Activated CD4-positive, alpha-beta memory T cell treated with anti-CD3 and anti-CD28 coated beads, Interleukin-2, amount 10 ng/mL, durations not matched to agents 7 days and 5 days (primary cell): ENCODE data around the gene ATP5MK. TPM values are rescaled to one million over a fixed set of nuclear protein-coding genes. Genes with fewer than 3 reads are reported as not detected.
"Not testable (repeated sequence)": the region's sequence is repeated elsewhere in the genome, so short reads cannot be mapped to it uniquely, and the experiment has no call there.

Experiments used
- CTCF ChIA-PET: fragments of 350-600 bp; sonication (Branson Sonifier 250); formaldehyde crosslinking; loops from one replicate; lab custom pipeline; 2021; ENCODE audit warnings: antibody characterized with exemption, inconsistent platforms; lab: Charles Lee
- POLR2A ChIA-PET: fragments of 350-600 bp; sonication (Branson Sonifier 250); formaldehyde crosslinking; loops from one replicate; lab custom pipeline; 2021; ENCODE audit warnings: antibody characterized with exemption; lab: Charles Lee
- DNase-seq: peaks from one replicate; pipeline ENCODE4 v3.0.0-alpha.2; 2020
- H3K27ac Mint-ChIP-seq: one replicate; pipeline ENCODE4 v1.8.0; 2021; ENCODE audit warnings: mild to moderate bottlenecking, mixed read lengths
- H3K27me3 Mint-ChIP-seq: one replicate; pipeline ENCODE4 v1.8.0; 2021; ENCODE audit warnings: mixed read lengths
- H3K36me3 Mint-ChIP-seq: one replicate; pipeline ENCODE4 v1.8.0; 2021; ENCODE audit warnings: low read depth, mixed read lengths
- H3K4me1 Mint-ChIP-seq: one replicate; pipeline ENCODE4 v1.8.0; 2021; ENCODE audit warnings: mixed read lengths
- H3K4me3 Mint-ChIP-seq: one replicate; pipeline ENCODE4 v1.8.0; 2021; ENCODE audit warnings: mild to moderate bottlenecking, mixed read lengths
- H3K9me3 Mint-ChIP-seq: one replicate; pipeline ENCODE4 v1.8.0; 2021; ENCODE audit warnings: mixed read lengths
- total RNA-seq, 2 experiments: library from RNA; stranded (reverse); gene quantifications; one replicate each; pipeline ENCODE4 v1.2.3, GENCODE V29; 2021

ATP5MK gene
- total RNA-seq, 2 experiments from 2014 or later: 299 to 315 TPM

DNA sequence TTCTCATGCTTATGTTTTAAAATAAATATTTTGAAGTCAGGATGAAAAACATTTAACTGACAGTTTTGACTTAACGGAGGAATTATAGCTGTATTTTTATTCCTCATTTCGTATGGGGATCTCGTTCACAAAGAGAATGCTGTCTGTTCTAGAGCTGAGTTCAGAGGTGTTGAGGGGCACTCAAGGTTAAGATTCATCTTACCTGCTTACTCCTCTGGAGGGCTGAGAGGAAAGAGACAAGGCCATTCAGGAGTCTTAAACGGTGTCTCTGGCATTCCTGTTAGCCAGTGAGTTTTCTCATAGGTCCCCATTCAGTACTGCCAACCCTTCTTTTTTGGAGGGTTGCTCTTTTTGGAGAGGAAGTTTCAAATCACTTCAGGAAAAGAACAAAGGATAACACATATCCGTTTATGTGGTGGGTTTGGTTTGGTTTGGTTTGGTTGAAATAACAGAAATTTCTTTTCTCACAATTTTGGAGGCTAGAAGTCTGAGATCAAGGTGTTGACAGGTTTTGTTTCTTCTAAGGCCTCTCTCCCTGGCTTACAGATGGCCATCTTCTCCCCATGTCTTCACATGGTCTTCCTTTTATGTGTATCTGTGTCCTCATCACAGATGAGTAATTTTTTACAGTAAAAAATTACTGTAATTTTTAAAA lies 32.8 kb upstream of the ATP5MK start:
- Mint-ChIP-seq H3K4me3 (no peak overlapping the region), H3K36me3 (peaks cover 70% of the 10 kb centered on the region), H3K9me3 (no peaks in the 10 kb centered on the region), H3K4me1 (peaks cover 64% of the 10 kb centered on the region), H3K27me3 (no peaks in the 10 kb centered on the region), H3K27ac (peak overlapping the region; percentile 89)
- DNase-seq: no peak
- ChIA-PET POLR2A (interaction anchor here (1.1 kb wide), 1 partner anchor 22 kb away, joined by 3 read pairs; no protein-coding TSS in a partner anchor), CTCF (interaction anchor here (0.9 to 1.8 kb wide), 2 partner anchors 12 to 22 kb away, joined by 3 to 6 read pairs; no protein-coding TSS in a partner anchor)

DNA sequence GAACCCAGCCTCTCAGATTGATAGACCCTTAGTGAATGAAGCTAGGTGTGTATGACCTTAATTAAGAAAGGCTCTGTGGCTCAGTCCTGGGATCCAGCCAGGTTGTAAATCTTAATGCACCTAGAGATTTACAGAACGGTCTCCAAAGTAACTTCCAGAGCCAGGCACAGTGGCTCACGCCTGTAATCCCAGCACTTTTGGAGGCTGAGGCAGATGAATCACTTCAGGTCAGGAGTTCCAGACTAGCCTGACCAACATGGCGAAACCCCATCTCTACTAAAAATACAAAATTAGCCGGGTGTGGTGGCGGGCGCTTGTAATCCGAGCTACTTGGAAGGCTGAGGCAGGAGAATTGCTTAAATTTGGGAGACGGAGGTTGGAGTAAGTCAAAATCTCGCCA lies 31.6 kb upstream of the ATP5MK start:
- peak overlapping the region; percentile 45 for H3K27ac Mint-ChIP-seq
- DNase-seq: no peak
- no peaks in the 10 kb centered on the region for H3K9me3 Mint-ChIP-seq
- peaks cover 60% of the 10 kb centered on the region for H3K4me1 Mint-ChIP-seq
- POLR2A ChIA-PET: interaction anchor here (1.1 to 1.2 kb wide), 2 partner anchors 23 kb away, joined by 3 read pairs; no protein-coding TSS in a partner anchor
- CTCF ChIA-PET: interaction anchor here (0.8 to 1.8 kb wide), 3 partner anchors 11 to 58 kb away, joined by 3 to 6 read pairs (median 6); no protein-coding TSS in a partner anchor
- H3K36me3 Mint-ChIP-seq: peaks cover 73% of the 10 kb centered on the region
- no peak overlapping the region for H3K4me3 Mint-ChIP-seq
- H3K27me3 Mint-ChIP-seq: no peaks in the 10 kb centered on the region

DNA sequence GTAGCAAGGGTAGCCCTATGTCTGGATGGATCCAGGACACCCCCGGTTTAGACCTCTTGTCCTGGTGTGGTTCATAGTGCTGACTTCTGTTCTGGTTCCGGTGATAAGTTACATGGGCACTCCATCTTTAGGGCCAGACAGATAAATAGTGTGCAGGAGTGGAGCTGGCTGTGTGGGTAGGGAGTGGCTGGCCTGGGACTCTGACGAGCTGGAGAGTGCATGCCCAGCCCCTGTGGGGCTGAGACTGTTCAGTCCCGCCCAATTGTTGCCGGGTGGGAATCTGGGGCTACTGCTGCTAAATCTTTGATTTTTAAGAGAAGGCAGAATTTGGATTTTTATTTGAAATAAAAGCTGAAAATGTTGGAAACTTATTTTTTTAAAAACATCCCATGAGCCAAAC lies 27.5 kb upstream of the ATP5MK start:
- ChIA-PET POLR2A (interaction anchor here (1.1 to 3.0 kb wide), 3 partner anchors 10 to 28 kb away, joined by 5 to 10 read pairs (median 7); partner anchors contain the start of genes ATP5MK and PDCD11), CTCF (interaction anchor here (1.5 to 2.3 kb wide), 2 partner anchors 59 to 62 kb away, joined by 5 to 8 read pairs; no protein-coding TSS in a partner anchor)
- Mint-ChIP-seq H3K27me3 (no peaks in the 10 kb centered on the region), H3K9me3 (no peaks in the 10 kb centered on the region), H3K4me1 (peaks cover 22% of the 10 kb centered on the region), H3K4me3 (no peak overlapping the region), H3K36me3 (peaks cover 69% of the 10 kb centered on the region), H3K27ac (peak overlapping the region; percentile 11)
- DNase-seq: no peak

DNA sequence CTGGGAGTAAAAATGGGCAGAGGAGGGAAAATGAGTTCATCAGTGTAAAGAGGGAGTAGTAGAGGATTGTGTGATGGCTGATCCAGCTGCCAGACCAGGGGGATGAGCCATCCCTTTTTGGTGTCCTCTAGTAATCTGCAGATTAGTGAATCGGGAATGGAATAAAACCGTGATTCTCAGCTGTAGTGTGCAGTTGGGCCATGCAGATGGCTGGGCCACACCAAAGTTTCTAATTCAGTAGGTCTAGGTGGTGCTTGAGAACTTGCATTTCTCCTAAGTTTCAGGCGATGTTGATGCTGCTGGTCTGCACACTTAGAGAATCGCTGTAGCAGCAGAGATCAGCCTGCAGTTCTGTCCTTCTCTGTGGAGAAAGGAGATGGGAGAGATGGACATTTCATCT lies 22.8 kb upstream of the ATP5MK start:
- ChIA-PET CTCF (interaction anchor here (0.6 to 14.0 kb wide), 5 partner anchors 35 to 174 kb away, joined by 3 to 228 read pairs (median 18); partner anchors contain the start of gene NEURL1), POLR2A (interaction anchor here (0.9 to 1.4 kb wide), 2 partner anchors 30 to 62 kb away, joined by 3 to 4 read pairs; no protein-coding TSS in a partner anchor)
- H3K27ac Mint-ChIP-seq: no peak overlapping the region
- no peaks in the 10 kb centered on the region for H3K9me3 Mint-ChIP-seq
- H3K4me3 Mint-ChIP-seq: no peak overlapping the region
- no peak for DNase-seq
- H3K4me1 Mint-ChIP-seq: peaks cover 1% of the 10 kb centered on the region
- peaks cover 80% of the 10 kb centered on the region for H3K36me3 Mint-ChIP-seq
- no peaks in the 10 kb centered on the region for H3K27me3 Mint-ChIP-seq

DNA sequence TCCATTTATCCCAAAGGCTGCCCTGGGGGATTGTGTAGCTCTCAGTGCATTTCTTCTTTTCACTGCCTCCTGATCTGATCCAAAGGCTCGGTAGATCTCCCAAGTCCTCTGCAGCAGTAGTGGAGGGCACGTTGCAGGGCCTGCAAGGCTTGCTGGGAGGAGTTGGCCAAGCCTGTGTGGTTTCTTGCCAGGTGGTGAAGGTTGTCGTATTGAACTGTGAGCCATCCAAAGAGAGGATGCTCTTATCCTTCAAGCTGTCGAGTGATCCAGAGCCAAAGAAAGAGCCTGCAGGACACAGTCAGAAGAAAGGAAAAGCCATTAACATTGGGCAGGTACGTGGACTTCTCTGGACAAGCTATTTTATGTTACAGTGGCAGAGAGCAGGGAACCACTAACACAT lies 21.3 kb upstream of the ATP5MK start:
- ChIA-PET CTCF (interaction anchor here (0.9 to 14.0 kb wide), 14 partner anchors 10 to 173 kb away, joined by 3 to 228 read pairs (median 6); partner anchors contain the start of genes CALHM2, CALHM3 and NEURL1), POLR2A (interaction anchor here (1.4 to 3.3 kb wide), 3 partner anchors 34 to 68 kb away, joined by 3 to 12 read pairs (median 8); partner anchors contain the start of genes CALHM2 and TAF5)
- Mint-ChIP-seq H3K27me3 (no peaks in the 10 kb centered on the region), H3K4me3 (no peak overlapping the region), H3K27ac (peak overlapping the region; percentile 44), H3K4me1 (peaks cover 1% of the 10 kb centered on the region), H3K9me3 (no peaks in the 10 kb centered on the region), H3K36me3 (peaks cover 80% of the 10 kb centered on the region)
- no peak for DNase-seq

DNA sequence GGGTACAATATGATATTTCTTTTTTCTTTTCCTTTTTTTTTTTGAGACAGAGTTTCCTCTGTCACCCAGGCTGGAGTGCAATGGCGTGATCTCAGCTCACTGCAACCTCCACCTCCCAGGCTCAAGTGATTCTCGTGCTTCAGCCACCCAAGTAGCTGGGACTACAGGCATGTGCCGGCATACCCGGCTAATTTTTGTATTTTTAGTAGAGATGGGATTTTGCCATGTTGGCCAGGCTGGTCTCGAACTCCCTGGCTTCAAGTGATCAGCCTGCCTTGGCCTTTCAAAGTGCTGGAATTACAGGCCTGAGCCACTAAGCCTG lies 20.8 kb upstream of the ATP5MK start:
- not testable (repeated sequence) for H3K9me3 Mint-ChIP-seq, H3K4me3 Mint-ChIP-seq, H3K27me3 Mint-ChIP-seq, H3K27ac Mint-ChIP-seq, H3K4me1 Mint-ChIP-seq, DNase-seq
- peaks cover 79% of the 10 kb centered on the region for H3K36me3 Mint-ChIP-seq
- POLR2A ChIA-PET: interaction anchor here (1.4 to 3.3 kb wide), 3 partner anchors 34 to 68 kb away, joined by 3 to 12 read pairs (median 8); partner anchors contain the start of genes CALHM2 and TAF5
- CTCF ChIA-PET: interaction anchor here (0.8 to 14.0 kb wide), 14 partner anchors 10 to 173 kb away, joined by 3 to 228 read pairs (median 6); partner anchors contain the start of genes CALHM2, CALHM3 and NEURL1

DNA sequence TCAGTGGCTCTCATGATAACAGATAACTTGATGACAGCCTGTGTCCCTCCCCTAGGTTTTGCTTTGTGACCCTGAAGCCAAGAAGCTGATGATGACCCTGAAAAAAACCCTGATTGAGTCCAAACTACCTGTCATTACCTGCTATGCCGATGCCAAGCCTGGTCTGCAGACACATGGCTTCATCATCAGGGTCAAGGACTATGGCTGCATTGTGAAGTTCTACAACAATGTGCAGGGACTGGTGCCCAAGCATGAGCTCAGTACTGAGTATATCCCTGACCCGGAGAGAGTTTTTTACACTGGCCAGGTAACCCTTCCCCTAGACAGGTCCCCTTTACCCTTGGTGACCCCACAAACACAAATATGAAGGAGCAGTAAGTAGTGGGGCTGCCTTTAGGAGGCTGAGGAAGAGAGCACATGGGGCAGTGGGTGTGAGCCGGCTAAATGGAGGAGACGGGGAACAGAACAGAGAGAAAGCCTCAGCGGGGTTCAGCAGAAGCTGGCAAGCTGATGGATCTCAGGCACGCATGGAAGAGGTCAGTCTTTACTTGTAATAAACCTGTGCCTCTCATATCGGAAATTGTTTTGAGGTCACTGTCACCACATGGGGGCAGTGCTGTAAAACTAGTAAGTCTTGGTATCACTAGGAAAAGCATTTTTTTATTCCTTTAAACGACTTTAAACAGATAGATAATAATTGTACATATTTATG lies 20.3 kb upstream of the ATP5MK start:
- POLR2A ChIA-PET: interaction anchor here (2.2 to 3.3 kb wide), 2 partner anchors 35 to 69 kb away, joined by 8 to 12 read pairs; partner anchors contain the start of gene CALHM2
- Mint-ChIP-seq H3K27ac (no peak overlapping the region), H3K9me3 (no peaks in the 10 kb centered on the region), H3K4me1 (peaks cover 1% of the 10 kb centered on the region), H3K36me3 (peaks cover 80% of the 10 kb centered on the region), H3K27me3 (no peaks in the 10 kb centered on the region), H3K4me3 (no peak overlapping the region)
- DNase-seq: peak; percentile 77
- CTCF ChIA-PET: interaction anchor here (0.8 to 14.0 kb wide), 20 partner anchors 8 to 172 kb away, joined by 3 to 228 read pairs (median 6); partner anchors contain the start of genes CALHM2, CALHM3 and NEURL1

DNA sequence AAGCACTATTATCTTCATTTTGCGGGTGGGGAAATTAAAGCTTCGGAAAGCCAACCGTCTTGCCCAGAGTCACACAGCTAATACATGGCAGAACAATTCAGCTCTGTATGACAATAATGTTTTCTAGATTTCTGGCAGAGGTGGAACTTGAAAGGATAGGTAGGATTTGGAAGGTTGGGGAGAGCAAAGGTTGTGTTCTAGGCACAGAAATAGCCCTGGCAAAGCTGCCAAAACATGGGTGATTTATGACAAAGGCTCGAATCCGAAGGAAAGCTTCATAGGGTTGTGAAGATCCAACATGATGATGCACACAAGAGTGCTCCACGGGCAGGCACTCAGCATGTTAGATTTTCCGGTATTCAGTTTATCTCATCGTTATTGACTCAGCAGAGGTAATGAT lies 19.3 kb upstream of the ATP5MK start:
- ChIA-PET CTCF (interaction anchor here (1.0 to 14.0 kb wide), 10 partner anchors 8 to 85 kb away, joined by 3 to 228 read pairs (median 7); partner anchors contain the start of genes ATP5MK, NEURL1 and PDCD11), POLR2A (interaction anchor here (0.6 to 3.3 kb wide), 3 partner anchors 31 to 70 kb away, joined by 3 to 12 read pairs (median 8); partner anchors contain the start of gene CALHM2)
- Mint-ChIP-seq H3K9me3 (no peaks in the 10 kb centered on the region), H3K27me3 (no peaks in the 10 kb centered on the region), H3K4me1 (peaks cover 1% of the 10 kb centered on the region), H3K27ac (no peak overlapping the region), H3K36me3 (peaks cover 77% of the 10 kb centered on the region), H3K4me3 (no peak overlapping the region)
- DNase-seq: no peak

DNA sequence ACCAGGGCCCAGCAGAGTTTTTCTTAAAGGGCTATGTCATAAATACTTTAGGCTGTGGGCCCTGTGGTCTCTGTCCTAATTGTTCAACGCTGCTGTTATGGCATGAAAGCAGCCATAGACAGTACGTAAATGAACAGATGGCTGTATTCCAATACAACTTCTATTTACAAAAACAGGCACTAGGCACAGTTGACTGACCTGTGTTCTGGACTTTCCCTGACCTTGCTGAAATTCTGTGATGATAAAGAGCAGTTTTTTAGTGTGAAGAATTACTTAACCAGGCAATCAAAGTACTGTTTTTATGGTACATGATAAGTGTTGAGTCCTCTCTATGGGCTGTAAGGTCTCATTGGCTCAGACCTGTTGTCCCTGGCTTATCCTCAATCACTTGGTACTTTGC lies 17.3 kb upstream of the ATP5MK start:
- Mint-ChIP-seq H3K36me3 (peaks cover 78% of the 10 kb centered on the region), H3K27ac (no peak overlapping the region), H3K9me3 (no peaks in the 10 kb centered on the region), H3K27me3 (no peaks in the 10 kb centered on the region), H3K4me1 (peaks cover 1% of the 10 kb centered on the region), H3K4me3 (no peak overlapping the region)
- POLR2A ChIA-PET: no interaction called here
- DNase-seq: no peak
- CTCF ChIA-PET: interaction anchor here (0.8 to 14.0 kb wide), 3 partner anchors 16 to 496 kb away, joined by 3 to 228 read pairs (median 3); partner anchors contain the start of genes CNNM2 and NEURL1

DNA sequence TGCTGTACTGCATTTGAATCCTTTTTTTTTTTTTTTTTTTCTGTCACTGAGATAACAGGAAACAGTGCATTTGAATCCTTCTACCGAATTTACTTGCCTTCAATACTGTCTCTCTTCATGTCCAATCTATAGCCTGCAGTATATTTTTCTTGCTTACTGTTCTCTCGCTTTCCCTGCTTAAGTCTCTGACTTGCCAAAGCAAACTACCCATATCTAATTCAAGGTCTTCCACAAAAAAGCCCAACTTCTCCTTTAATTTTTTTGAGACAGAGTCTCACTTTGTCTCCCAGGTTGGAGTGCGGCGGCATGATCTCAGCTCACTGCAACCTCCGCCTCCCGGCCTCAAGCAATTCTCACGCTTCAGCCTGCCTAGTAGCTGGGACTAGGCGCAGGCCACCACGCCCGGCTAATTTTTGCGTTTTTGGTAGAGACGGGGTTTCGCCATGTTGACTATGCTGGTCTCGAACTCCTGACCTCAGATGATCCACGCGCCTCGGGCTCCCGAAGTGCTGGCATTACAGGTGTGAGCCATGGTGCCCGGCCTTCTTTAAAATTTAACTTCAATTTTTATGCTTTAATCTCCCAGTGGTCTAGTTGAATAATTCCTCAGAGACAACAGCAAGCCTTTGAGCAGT lies 1.0 kb upstream of the ATP5MK start:
- no peak for DNase-seq
- Mint-ChIP-seq H3K4me1 (peaks cover 54% of the 10 kb centered on the region), H3K36me3 (peaks cover 57% of the 10 kb centered on the region), H3K4me3 (peak overlapping the region; percentile 92), H3K27me3 (no peaks in the 10 kb centered on the region), H3K9me3 (no peaks in the 10 kb centered on the region), H3K27ac (peak overlapping the region; percentile 83)
- POLR2A ChIA-PET: interaction anchor here (0.6 to 3.6 kb wide), 9 partner anchors 8 to 264 kb away, joined by 3 to 37 read pairs (median 5); partner anchors contain the start of genes PCGF6 and TAF5
- CTCF ChIA-PET: interaction anchor here (1.1 to 2.1 kb wide), 5 partner anchors 17 to 88 kb away, joined by 3 to 9 read pairs (median 3); no protein-coding TSS in a partner anchor

DNA sequence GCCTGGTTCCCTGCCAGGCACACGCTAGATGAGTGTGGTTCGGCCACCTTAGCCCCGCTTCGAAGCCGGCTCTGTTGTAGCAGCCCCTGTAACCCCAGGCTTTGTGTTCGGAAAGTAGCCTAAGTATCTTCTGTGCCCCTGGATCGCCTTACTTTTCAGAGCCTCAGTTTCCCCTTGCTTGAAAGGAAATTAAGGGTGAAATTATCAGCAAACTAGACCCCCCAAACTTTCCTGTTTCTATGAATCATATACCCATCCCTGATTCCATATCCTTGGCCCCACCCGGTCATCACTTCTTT lies 463 bp upstream of the ATP5MK start:
- ChIA-PET CTCF (interaction anchor here (0.6 to 1.8 kb wide), 5 partner anchors 18 to 480 kb away, joined by 3 to 9 read pairs (median 3); partner anchors contain the start of gene TAF5), POLR2A (interaction anchor here (0.6 to 3.6 kb wide), 10 partner anchors 9 to 264 kb away, joined by 3 to 37 read pairs (median 4); partner anchors contain the start of genes PCGF6 and TAF5)
- Mint-ChIP-seq H3K27me3 (no peaks in the 10 kb centered on the region), H3K9me3 (no peaks in the 10 kb centered on the region), H3K27ac (peak overlapping the region; percentile 83), H3K36me3 (peaks cover 56% of the 10 kb centered on the region), H3K4me3 (peak overlapping the region; percentile 92), H3K4me1 (peaks cover 54% of the 10 kb centered on the region)
- no peak for DNase-seq
